Astrocyte (in vitro differentiated cells and primary cell): ENCODE results near the gene LRRC75A. TPM values are rescaled to one million over a fixed set of nuclear protein-coding genes. Genes with fewer than 3 reads are reported as not detected.

Experiments used
- DNase-seq: peaks from one replicate; pipeline ENCODE4 v3.0.0-alpha.2; 2010; ENCODE audit warnings: low read depth
- FAIRE-seq: peaks from 2 replicates; lab custom pipeline; 2011; peaks lifted over from hg19 to GRCh38; lab: Jason Lieb, UNC
- H2AFZ ChIP-seq: 2 replicates; pipeline ENCODE4 v1.6.0; 2012; ENCODE audit warnings: low read depth, low read length, inconsistent platforms
- H3K27ac ChIP-seq: 2 replicates; pipeline ENCODE4 v1.5.1; 2011; ENCODE audit warnings: low read depth, low read length, inconsistent platforms
- H3K27me3 ChIP-seq: 2 replicates; pipeline ENCODE4 v1.6.0; 2011; ENCODE audit warnings: low read length, inconsistent platforms; ENCODE audit not compliant: insufficient read depth
- H3K36me3 ChIP-seq: 2 replicates; pipeline ENCODE4 v1.5.1; 2011; ENCODE audit warnings: low read length, inconsistent platforms; ENCODE audit not compliant: insufficient read depth
- H3K4me1 ChIP-seq: 2 replicates; pipeline ENCODE4 v1.5.1; 2011; ENCODE audit warnings: low read length, inconsistent platforms; ENCODE audit not compliant: insufficient read depth
- H3K4me2 ChIP-seq: 2 replicates; pipeline ENCODE4 v1.6.0; 2012; ENCODE audit warnings: low read length, inconsistent platforms
- H3K4me3 ChIP-seq: 2 replicates; pipeline ENCODE4 v1.5.1; 2011; ENCODE audit warnings: low read depth, mild to moderate bottlenecking, low read length, inconsistent platforms; ENCODE audit not compliant: insufficient read depth
- H3K79me2 ChIP-seq: 2 replicates; pipeline ENCODE4 v1.6.0; 2012; ENCODE audit warnings: mild to moderate bottlenecking, low read length, inconsistent platforms; ENCODE audit not compliant: insufficient read depth
- H3K9ac ChIP-seq: 2 replicates; pipeline ENCODE4 v1.6.0; 2012; ENCODE audit warnings: mild to moderate bottlenecking, low read length, inconsistent platforms
- H3K9me3 ChIP-seq: 2 replicates; pipeline ENCODE4 v1.5.1; 2012; ENCODE audit warnings: low read depth, mild to moderate bottlenecking, low read length, inconsistent platforms; ENCODE audit not compliant: insufficient read depth
- H4K20me1 ChIP-seq: 2 replicates; pipeline ENCODE4 v1.6.0; 2012; ENCODE audit warnings: low read length, inconsistent platforms; ENCODE audit not compliant: insufficient read depth
- H3K27ac Mint-ChIP-seq: one replicate; pipeline ENCODE4 v1.8.0; 2021; ENCODE audit warnings: mild to moderate bottlenecking, mixed read lengths; ENCODE audit not compliant: unreplicated experiment
- H3K27me3 Mint-ChIP-seq: one replicate; pipeline ENCODE4 v1.8.0; 2021; ENCODE audit warnings: low read depth, mixed read lengths; ENCODE audit not compliant: unreplicated experiment
- H3K36me3 Mint-ChIP-seq: one replicate; pipeline ENCODE4 v1.8.0; 2021; ENCODE audit warnings: low read depth, mixed read lengths; ENCODE audit not compliant: unreplicated experiment
- H3K4me1 Mint-ChIP-seq: one replicate; pipeline ENCODE4 v1.8.0; 2021; ENCODE audit warnings: low read depth, mixed read lengths; ENCODE audit not compliant: unreplicated experiment
- H3K4me3 Mint-ChIP-seq: one replicate; pipeline ENCODE4 v1.8.0; 2021; ENCODE audit warnings: mild to moderate bottlenecking, moderate library complexity, mixed read lengths; ENCODE audit not compliant: unreplicated experiment
- H3K9me3 Mint-ChIP-seq: one replicate; pipeline ENCODE4 v1.8.0; 2021; ENCODE audit warnings: mild to moderate bottlenecking, mixed read lengths; ENCODE audit not compliant: unreplicated experiment
- EZH2 ChIP-seq: IDR thresholded peaks from 2 replicates; pipeline ENCODE4 v1.6.1; 2012; ENCODE audit warnings: mild to moderate bottlenecking, low read length, inconsistent platforms; ENCODE audit not compliant: insufficient read depth
- total RNA-seq: library from RNA; stranded (reverse); gene quantifications from 2 replicates; pipeline ENCODE4 v1.2.1, GENCODE V29; 2021
- TF ChIP-seq, protein P1 (sequence below): IDR thresholded peaks from 2 replicates; pipeline ENCODE4 v1.5.1; 2011; ENCODE audit warnings: low read depth, mild to moderate bottlenecking, inconsistent platforms, low read length, moderate library complexity; ENCODE audit not compliant: insufficient read depth

Gene LRRC75A
- total RNA-seq, 1 donor from 2014 or later, result 0.36 TPM

GRCh38 chr17:16449121-16449570 is 42.8 kb downstream of the LRRC75A start:
- peaks cover 17% of the 10 kb centered on the region for H3K36me3 Mint-ChIP-seq
- H3K4me1 Mint-ChIP-seq, result peaks cover 11% of the 10 kb centered on the region
- H3K9me3 Mint-ChIP-seq, result no peaks in the 10 kb centered on the region
- no peak overlapping the region for H2AFZ ChIP-seq
- H3K4me2 ChIP-seq, result no peak overlapping the region
- H3K27me3 ChIP-seq, result no peaks in the 10 kb centered on the region
- no peak for TF ChIP-seq EZH2
- TF ChIP-seq, protein P1, sequence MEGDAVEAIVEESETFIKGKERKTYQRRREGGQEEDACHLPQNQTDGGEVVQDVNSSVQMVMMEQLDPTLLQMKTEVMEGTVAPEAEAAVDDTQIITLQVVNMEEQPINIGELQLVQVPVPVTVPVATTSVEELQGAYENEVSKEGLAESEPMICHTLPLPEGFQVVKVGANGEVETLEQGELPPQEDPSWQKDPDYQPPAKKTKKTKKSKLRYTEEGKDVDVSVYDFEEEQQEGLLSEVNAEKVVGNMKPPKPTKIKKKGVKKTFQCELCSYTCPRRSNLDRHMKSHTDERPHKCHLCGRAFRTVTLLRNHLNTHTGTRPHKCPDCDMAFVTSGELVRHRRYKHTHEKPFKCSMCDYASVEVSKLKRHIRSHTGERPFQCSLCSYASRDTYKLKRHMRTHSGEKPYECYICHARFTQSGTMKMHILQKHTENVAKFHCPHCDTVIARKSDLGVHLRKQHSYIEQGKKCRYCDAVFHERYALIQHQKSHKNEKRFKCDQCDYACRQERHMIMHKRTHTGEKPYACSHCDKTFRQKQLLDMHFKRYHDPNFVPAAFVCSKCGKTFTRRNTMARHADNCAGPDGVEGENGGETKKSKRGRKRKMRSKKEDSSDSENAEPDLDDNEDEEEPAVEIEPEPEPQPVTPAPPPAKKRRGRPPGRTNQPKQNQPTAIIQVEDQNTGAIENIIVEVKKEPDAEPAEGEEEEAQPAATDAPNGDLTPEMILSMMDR, result no peak
- H3K4me3 Mint-ChIP-seq, result no peak overlapping the region
- H4K20me1 ChIP-seq, result peaks cover 61% of the 10 kb centered on the region
- no peak overlapping the region for H3K4me3 ChIP-seq
- no peak for FAIRE-seq
- no peaks in the 10 kb centered on the region for H3K9me3 ChIP-seq
- no peaks in the 10 kb centered on the region for H3K27me3 Mint-ChIP-seq
- H3K9ac ChIP-seq, result no peak overlapping the region
- H3K27ac ChIP-seq, result no peak overlapping the region
- DNase-seq, result peak; percentile 64
- H3K79me2 ChIP-seq, result no peaks in the 10 kb centered on the region
- H3K36me3 ChIP-seq, result peaks cover 7% of the 10 kb centered on the region
- no peak overlapping the region for H3K27ac Mint-ChIP-seq
- peaks cover 13% of the 10 kb centered on the region for H3K4me1 ChIP-seq

- H3K27me3 ChIP-seq, result no peaks in the 10 kb centered on the region
- Mint-ChIP-seq H3K36me3 (peaks cover 15% of the 10 kb centered on the region), H3K4me3 (no peak overlapping the region), H3K27me3 (no peaks in the 10 kb centered on the region), H3K27ac (peak overlapping the region; percentile 2), H3K4me1 (peaks cover 9% of the 10 kb centered on the region), H3K9me3 (no peaks in the 10 kb centered on the region)
- peaks cover 68% of the 10 kb centered on the region for H4K20me1 ChIP-seq
- DNase-seq (no peak), FAIRE-seq (no peak)
- peaks cover 9% of the 10 kb centered on the region for H3K4me1 ChIP-seq
- no peaks in the 10 kb centered on the region for H3K9me3 ChIP-seq
- H3K36me3 ChIP-seq, result peaks cover 11% of the 10 kb centered on the region
- TF ChIP-seq EZH2, result no peak
- TF ChIP-seq, protein P1, result no peak
- H3K4me3 ChIP-seq, result no peak overlapping the region
- no peak overlapping the region for H3K27ac ChIP-seq
- peaks cover 4% of the 10 kb centered on the region for H3K79me2 ChIP-seq
- H3K4me2 ChIP-seq, result no peak overlapping the region
- peak overlapping the region; percentile 7 for H3K9ac ChIP-seq
- no peak overlapping the region for H2AFZ ChIP-seq
These were observed 43.5 kb downstream of the LRRC75A start for GRCh38 chr17:16448490-16448889.

GRCh38 chr17:16447676-16448075 is 44.3 kb downstream of the LRRC75A start:
- peaks cover 7% of the 10 kb centered on the region for H3K4me1 ChIP-seq
- no peaks in the 10 kb centered on the region for H3K9me3 Mint-ChIP-seq
- DNase-seq (no peak), FAIRE-seq (no peak)
- H3K79me2 ChIP-seq, result peaks cover 12% of the 10 kb centered on the region
- H3K4me3 Mint-ChIP-seq, result no peak overlapping the region
- H3K9ac ChIP-seq, result no peak overlapping the region
- TF ChIP-seq, protein P1, result no peak
- TF ChIP-seq EZH2, result no peak
- peaks cover 18% of the 10 kb centered on the region for H3K36me3 ChIP-seq
- no peak overlapping the region for H2AFZ ChIP-seq
- no peak overlapping the region for H3K4me3 ChIP-seq
- peaks cover 10% of the 10 kb centered on the region for H3K4me1 Mint-ChIP-seq
- H3K27ac Mint-ChIP-seq, result no peak overlapping the region
- peaks cover 14% of the 10 kb centered on the region for H3K36me3 Mint-ChIP-seq
- no peaks in the 10 kb centered on the region for H3K27me3 Mint-ChIP-seq
- no peak overlapping the region for H3K4me2 ChIP-seq
- no peaks in the 10 kb centered on the region for H3K27me3 ChIP-seq
- no peaks in the 10 kb centered on the region for H3K9me3 ChIP-seq
- H3K27ac ChIP-seq, result no peak overlapping the region
- peaks cover 76% of the 10 kb centered on the region for H4K20me1 ChIP-seq
